Tibial artery (tissue), 4 donors: ENCODE measurements around the gene ZNF407.

Source experiments
- DNase-seq, 2 donors: peaks; one replicate each; pipeline ENCODE4 v3.0.0-alpha.2; 2019
- H3K27ac ChIP-seq, 2 donors: fragments of 200-600 bp; sonication (generic) in 1 of 2; 1 replicate in 1 of 2; 2 replicates in 1 of 2; pipeline ENCODE4 v1.5.1; 2018 to 2019; ENCODE audit warnings: mild to moderate bottlenecking in 1 of 2
- H3K27me3 ChIP-seq, 2 donors: fragments of 200-600 bp; sonication (generic) in 1 of 2; one replicate each; pipeline versions ENCODE4 v1.5.1 to v1.6.0; 2016 to 2019
- H3K36me3 ChIP-seq, 3 donors: fragments of 200-600 bp; sonication (generic) in 2 of 3; one replicate each; pipeline ENCODE4 v1.5.1; 2016 to 2019; ENCODE audit warnings: mild to moderate bottlenecking in 2 of 3
- H3K4me1 ChIP-seq, 4 donors: fragments of 200-600 bp; sonication (generic) in 2 of 4; 1 replicate in 3 of 4; 2 replicates in 1 of 4; pipeline ENCODE4 v1.5.1; 2016 to 2019
- H3K4me3 ChIP-seq, 2 donors: fragments of 200-600 bp; sonication (generic) in 1 of 2; 1 replicate in 1 of 2; 2 replicates in 1 of 2; pipeline ENCODE4 v1.5.1; 2018 to 2019; ENCODE audit warnings: mild to moderate bottlenecking in 2 of 2
- H3K9me3 ChIP-seq, 3 donors: fragments of 200-600 bp; sonication (generic) in 1 of 3; one replicate each; pipeline ENCODE4 v1.5.1; 2016 to 2019
- intact Hi-C: fragments of 100-400 bp; cut with DNase I; formaldehyde crosslinking; loops from one replicate; pipeline ENCODE4 v1.15.0; 2023; ENCODE audit warnings: low total_unique reads
- TF ChIP-seq, protein P1 (sequence below), 2 experiments: fragments of 200-600 bp in 1 of 2; fragments of 450-650 bp in 1 of 2; IDR thresholded peaks; one replicate each; pipeline ENCODE4 v1.5.1; 2017 to 2019; ENCODE audit warnings: antibody characterized with exemption in 2 of 2, mild to moderate bottlenecking in 1 of 2, moderate library complexity in 1 of 2

Gene ZNF407

GRCh38 chr18:74739926-74740325, 142.3 kb downstream of the ZNF407 start:
- Histone ChIP-seq H3K27ac (no peak overlapping the region), H3K4me3 (no peak overlapping the region), H3K36me3 (no peaks in the 10 kb centered on the region), H3K9me3 (no peaks in the 10 kb centered on the region), H3K4me1 (no peaks in the 10 kb centered on the region), H3K27me3 (no peaks in the 10 kb centered on the region)
- DNase-seq = no peak
- TF ChIP-seq, protein P1, sequence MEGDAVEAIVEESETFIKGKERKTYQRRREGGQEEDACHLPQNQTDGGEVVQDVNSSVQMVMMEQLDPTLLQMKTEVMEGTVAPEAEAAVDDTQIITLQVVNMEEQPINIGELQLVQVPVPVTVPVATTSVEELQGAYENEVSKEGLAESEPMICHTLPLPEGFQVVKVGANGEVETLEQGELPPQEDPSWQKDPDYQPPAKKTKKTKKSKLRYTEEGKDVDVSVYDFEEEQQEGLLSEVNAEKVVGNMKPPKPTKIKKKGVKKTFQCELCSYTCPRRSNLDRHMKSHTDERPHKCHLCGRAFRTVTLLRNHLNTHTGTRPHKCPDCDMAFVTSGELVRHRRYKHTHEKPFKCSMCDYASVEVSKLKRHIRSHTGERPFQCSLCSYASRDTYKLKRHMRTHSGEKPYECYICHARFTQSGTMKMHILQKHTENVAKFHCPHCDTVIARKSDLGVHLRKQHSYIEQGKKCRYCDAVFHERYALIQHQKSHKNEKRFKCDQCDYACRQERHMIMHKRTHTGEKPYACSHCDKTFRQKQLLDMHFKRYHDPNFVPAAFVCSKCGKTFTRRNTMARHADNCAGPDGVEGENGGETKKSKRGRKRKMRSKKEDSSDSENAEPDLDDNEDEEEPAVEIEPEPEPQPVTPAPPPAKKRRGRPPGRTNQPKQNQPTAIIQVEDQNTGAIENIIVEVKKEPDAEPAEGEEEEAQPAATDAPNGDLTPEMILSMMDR (IDR thresholded peaks at IDR 0.05) = no peak
- intact Hi-C loops = no loop called here

- H3K27ac ChIP-seq = no peak overlapping the region
- H3K4me1 ChIP-seq = no peaks in the 10 kb centered on the region
- intact Hi-C loops = no loop called here
- TF ChIP-seq, protein P1 (IDR thresholded peaks at IDR 0.05) = no peak
- no peak for DNase-seq
- H3K4me3 ChIP-seq = no peak overlapping the region
- H3K27me3 ChIP-seq = no peaks in the 10 kb centered on the region
- no peaks in the 10 kb centered on the region for H3K36me3 ChIP-seq
- H3K9me3 ChIP-seq = no peaks in the 10 kb centered on the region
Measured at GRCh38 chr18:74742573-74743243, 145.0 kb downstream of the ZNF407 start.

GRCh38 chr18:74745633-74746403, 148.1 kb downstream of the ZNF407 start:
- intact Hi-C loops = no loop called here
- no peak overlapping the region for H3K27ac ChIP-seq
- no peak for DNase-seq
- H3K4me1 ChIP-seq = no peaks in the 10 kb centered on the region
- no peak overlapping the region for H3K4me3 ChIP-seq
- no peaks in the 10 kb centered on the region for H3K9me3 ChIP-seq
- TF ChIP-seq, protein P1 (IDR thresholded peaks at IDR 0.05) = no peak
- no peaks in the 10 kb centered on the region for H3K36me3 ChIP-seq
- no peaks in the 10 kb centered on the region for H3K27me3 ChIP-seq

- no peaks in the 10 kb centered on the region for H3K9me3 ChIP-seq
- H3K4me3 ChIP-seq = no peak overlapping the region
- intact Hi-C loops = no loop called here
- TF ChIP-seq, protein P1 (IDR thresholded peaks at IDR 0.05) = no peak
- no peaks in the 10 kb centered on the region for H3K27me3 ChIP-seq
- no peak for DNase-seq
- H3K4me1 ChIP-seq = no peaks in the 10 kb centered on the region
- H3K27ac ChIP-seq = no peak overlapping the region
- no peaks in the 10 kb centered on the region for H3K36me3 ChIP-seq
Measured at GRCh38 chr18:74748809-74749208, 151.1 kb downstream of the ZNF407 start.

DNA sequence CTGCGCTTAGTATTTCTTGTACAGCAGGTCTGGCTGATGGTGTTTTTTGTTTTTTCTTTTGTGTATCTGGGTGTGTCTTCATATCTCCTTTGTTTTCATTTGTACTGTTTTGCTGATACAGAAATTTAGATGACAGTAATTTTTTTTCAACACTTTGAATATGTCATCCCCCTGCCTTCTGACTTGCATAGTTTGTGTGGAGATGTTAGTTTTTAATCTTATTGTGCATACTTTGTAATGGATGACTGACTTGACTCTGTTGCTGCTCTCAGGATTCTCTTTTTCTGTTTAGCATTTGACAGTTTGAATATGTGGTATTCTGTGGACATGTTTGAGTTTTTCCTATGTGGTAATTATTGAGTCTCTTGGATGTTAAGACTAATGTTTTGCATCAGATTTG, 161.3 kb downstream of the ZNF407 start:
- Histone ChIP-seq H3K9me3 (peaks cover 0 to 18% (median 6%) of the 10 kb centered on the region in 3 donors), H3K27ac (no peak overlapping the region), H3K27me3 (no peaks in the 10 kb centered on the region), H3K4me1 (no peaks in the 10 kb centered on the region), H3K36me3 (peaks cover 0 to 6% (median 0%) of the 10 kb centered on the region in 3 donors), H3K4me3 (no peak overlapping the region)
- DNase-seq = no peak
- TF ChIP-seq, protein P1 (IDR thresholded peaks at IDR 0.05) = no peak
- intact Hi-C loops = no loop called here
